Renal cortex interstitium (tissue), 11 donors: ENCODE results near the gene BUB1. TPM values are rescaled to one million over a fixed set of nuclear protein-coding genes. Genes with fewer than 3 reads are reported as not detected.
"Not testable (repeated sequence)": the region's sequence is repeated elsewhere in the genome, so short reads cannot be mapped to it uniquely, and the experiment has no call there.

Source experiments
- DNase-seq, 11 donors: peaks; one replicate each; pipeline ENCODE4 v3.0.0-alpha.2; 2013; ENCODE audit warnings: low read depth in 9 of 11, low spot score in 4 of 11; ENCODE audit errors: extremely low read depth in 1 of 11
- polyA plus RNA-seq, 3 donors: library from polyadenylated mRNA; unstranded; fragments of 120-200 nt; gene quantifications; one replicate each; pipeline ENCODE4 v1.2.1, GENCODE V29; 2013; ENCODE audit not compliant: insufficient read length in 3 of 3

Gene BUB1
- polyA plus RNA-seq, 3 donors: 18.3 to 28.7 (median 25.2) TPM

GRCh38 chr2:110673201-110673600 lies 4.7 kb downstream of the BUB1 start:
- no peak for DNase-seq

GRCh38 chr2:110670826-110671225 lies 7.0 kb downstream of the BUB1 start:
- DNase-seq: no peak

DNA sequence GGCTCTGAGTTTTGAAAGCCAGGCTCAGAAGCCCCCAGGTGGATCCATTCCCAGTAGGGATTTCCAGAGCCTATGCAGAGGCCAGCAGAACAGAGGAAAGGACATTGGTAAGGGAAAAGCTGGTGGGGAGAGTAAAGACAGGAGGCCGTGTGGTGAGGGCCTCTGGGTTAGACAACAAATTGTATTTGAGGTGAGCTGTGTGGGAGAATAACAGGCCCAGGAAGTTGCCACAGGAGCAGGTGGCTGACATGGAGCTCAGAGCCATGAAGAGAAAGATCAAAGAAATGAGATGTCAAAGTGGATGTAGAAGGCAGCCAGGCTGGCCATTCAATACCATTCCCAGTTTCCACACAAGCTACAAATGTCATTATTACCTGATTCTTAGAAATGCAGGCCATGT lies 8.8 kb downstream of the BUB1 start:
- DNase-seq: no peak

- no peak for DNase-seq
Measured at GRCh38 chr2:110667071-110667470, 10.8 kb downstream of the BUB1 start.

DNA sequence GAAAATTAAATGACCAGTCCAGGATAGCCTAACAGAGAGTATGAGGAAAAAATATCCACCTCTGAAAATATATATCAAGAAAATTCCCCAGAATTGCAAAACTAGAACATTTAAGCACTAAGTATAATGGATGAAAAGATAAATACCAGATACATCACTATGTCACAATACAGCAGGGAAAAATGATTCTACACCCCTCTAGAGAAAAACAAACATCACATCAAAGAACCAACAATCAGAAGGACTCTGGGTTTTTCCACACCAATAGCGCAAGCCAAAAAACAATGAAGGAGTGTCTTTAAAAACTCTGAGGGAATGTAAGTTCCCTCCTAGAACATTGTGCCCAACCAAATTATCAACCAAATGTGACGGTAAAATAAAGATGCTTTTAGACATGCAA lies 13.7 kb downstream of the BUB1 start:
- no peak for DNase-seq

DNA sequence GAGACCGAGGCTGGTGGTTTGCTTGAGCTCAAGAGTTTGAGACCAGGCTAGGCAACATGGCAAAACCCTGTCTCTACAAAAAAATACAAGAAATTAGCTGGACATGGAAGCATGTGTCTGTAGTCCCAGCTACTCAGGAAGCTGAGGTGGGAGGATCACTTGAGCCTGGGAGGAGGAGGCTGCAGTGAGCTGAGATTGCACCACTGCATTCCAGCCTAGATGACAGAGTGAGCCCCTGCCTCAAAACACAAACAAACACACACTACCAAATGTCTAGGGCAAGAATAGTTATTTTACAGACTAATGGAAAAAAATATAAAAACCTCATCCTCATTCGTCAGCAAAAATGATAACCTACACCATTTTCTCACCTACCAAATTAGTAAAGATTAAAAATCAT lies 15.3 kb downstream of the BUB1 start:
- DNase-seq: no peak

DNA sequence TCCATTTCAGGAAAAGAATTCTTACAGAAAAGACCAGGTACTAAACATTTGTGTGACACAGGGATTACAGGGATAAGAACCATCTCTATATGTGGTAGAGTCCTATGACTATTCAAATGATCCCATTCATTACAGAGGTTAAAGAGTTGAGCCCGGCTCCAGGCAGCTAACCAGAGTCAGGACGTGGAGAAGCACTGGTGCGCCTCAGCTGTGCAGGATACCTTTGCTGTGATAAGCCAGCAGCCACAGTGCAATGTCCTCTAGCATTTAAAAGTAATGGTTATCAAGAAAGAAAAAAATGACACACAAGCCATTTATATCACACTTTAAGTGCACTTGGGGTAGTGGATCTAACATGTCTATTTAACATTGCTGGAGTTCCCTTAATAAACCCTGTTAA lies 17.3 kb downstream of the BUB1 start:
- no peak for DNase-seq

DNA sequence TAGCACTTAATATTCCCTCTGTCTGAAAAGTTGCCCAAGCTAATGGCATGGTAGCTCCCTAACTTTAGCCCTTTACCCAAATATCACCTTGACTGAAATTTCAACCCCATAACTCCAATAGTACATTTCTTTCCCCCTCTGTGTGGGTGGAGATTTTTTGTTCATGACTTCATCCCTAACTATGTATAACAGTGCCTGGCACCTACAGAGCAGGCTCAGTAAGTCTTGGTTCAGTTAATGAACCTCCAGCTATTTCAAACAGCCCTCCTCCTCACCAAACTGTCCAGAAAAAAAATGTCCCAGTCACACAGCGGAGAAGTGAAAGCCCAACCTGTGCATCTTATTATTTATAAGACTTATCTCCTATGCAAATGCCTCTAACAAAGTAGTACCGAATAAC lies 18.6 kb downstream of the BUB1 start:
- no peak for DNase-seq

- DNase-seq: no peak
Measured at GRCh38 chr2:110657724-110658305, 20.0 kb downstream of the BUB1 start.

DNA sequence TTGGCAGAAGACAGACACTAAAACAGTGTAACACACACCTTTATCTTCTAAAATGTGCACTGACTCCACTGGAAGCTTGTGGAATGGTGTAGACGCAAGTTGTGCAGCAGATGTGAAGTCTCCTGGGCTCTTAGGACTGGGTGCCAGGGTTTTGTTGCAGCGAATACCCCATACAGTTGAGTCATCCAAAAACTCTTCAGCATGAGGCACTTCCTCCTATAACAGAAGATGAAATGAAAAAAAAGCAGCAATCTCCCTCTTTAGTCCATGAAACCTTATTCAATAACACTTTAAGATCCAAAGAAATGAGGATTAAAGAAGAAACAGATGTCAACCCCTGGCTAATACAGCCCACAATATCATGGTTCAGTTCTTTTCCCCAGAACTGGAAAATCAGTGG lies 22.2 kb downstream of the BUB1 start:
- no peak for DNase-seq

DNA sequence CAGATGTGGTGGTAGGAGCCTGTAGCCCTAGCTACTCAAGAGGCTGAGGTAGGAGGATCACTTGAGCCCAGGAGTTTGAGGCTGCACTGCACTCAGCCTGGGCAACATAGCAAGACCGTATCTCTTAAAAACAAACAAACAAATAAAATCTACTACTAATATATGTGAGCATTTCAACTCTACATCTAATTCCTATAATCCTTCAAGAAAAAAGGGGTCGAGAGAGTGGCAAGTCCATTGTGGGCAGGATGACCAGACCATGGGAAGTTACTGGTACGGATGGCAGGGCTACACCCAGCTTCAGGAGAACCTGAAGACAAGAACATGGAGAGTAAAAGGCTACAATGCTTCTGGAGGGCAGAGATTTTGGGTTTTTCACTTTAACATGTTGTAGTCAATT lies 24.0 kb downstream of the BUB1 start:
- no peak for DNase-seq

DNA sequence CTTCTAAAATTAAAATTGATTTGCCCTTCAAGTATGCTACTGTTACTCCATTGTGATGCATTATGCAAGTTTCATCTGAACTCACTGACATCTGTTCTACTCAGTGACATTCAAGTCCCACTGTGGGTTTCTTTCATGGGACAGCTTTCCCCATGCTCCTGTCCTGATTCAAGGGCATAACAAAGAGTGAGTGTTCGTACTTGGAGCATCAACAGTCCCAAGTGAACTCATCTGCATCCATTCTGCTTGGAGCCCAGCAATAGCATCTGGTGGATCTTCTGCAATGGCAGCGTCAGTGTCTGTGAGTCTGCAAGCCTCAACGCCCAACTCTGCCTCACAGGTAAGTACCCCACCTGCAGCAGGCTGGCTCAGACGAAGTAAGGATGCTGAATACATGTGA lies 27.5 kb downstream of the BUB1 start:
- no peak for DNase-seq

GRCh38 chr2:110647777-110648176 lies 30.1 kb downstream of the BUB1 start:
- DNase-seq: no peak

DNA sequence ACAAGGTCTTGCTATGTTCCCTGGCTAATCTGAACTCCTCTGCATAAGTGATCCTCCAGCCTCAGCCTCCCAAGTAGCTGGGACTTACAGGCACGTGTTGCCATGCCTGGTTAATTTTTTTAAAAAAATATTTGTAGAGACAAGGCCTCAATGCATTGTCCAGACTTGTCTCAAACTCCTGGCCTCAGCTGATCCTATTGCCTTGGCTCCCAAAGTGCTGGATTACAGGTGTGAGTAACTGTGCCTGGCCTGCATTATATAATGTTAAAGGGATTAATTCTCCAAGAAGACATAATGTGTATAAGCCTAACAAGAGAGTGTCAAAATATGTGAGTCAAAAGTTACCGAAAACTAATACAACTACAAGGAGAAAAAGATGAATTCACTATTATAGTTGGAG lies 32.2 kb downstream of the BUB1 start:
- no peak for DNase-seq

GRCh38 chr2:110644357-110644756 lies 33.5 kb downstream of the BUB1 start:
- DNase-seq: no peak

DNA sequence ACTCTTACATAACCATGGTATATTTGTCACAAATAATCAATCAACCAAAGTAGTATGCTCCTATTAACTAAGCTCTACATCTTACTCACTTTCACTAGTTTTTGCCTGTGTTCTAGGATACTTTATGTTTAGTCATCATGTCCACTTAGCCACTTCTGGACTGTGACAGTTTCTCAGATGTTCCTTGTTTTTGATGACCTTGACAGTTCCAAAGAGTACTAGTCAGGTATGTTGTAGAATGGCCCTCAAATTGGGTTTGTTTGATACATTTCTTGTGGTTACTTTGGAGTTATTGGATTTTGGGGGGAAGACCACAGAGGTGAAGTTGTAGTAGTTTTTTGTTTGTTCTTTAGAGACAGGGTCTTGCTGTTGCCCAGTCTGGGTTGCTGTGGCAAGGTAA lies 35.5 kb downstream of the BUB1 start:
- no peak for DNase-seq

GRCh38 chr2:110639972-110640371 lies 37.9 kb downstream of the BUB1 start:
- DNase-seq: no peak

GRCh38 chr2:110638952-110639695 lies 38.7 kb downstream of the BUB1 start:
- no peak for DNase-seq

- DNase-seq: no peak
Measured at GRCh38 chr2:110638004-110638403, 39.9 kb downstream of the BUB1 start.

- DNase-seq: no peak
Measured at GRCh38 chr2:110637093-110637492, 40.8 kb downstream of the BUB1 start.

DNA sequence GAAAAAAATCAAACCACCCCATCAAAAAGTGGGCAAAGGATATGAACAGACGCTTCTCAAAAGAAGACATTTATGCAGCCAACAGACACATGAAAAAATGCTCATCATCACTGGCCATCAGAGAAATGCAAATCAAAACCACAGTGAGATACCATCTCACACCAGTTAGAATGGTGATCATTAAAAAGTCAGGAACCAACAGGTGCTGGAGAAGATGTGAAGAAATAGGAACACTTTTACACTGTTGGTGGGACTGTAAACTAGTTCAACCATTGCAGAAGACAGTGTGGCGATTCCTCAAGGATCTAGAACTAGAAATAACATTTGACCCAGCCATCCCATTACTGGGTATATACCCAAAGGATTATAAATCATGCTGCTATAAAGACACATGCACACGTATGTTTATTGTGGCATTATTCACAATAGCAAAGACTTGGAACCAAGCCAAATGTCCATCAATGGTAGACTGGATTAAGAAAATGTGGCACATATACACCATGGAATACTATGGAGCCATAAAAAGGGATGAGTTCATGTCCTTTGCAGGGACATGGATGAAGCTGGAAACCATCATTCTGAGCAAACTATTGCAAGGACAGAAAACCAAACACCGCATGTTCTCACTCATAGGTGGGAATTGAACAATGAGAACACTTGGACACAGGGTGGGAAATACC lies 41.8 kb downstream of the BUB1 start:
- DNase-seq: not testable (repeated sequence)
